Measurements from ENCODE around the gene TMEM114. TPM values are rescaled to one million over a fixed set of nuclear protein-coding genes. Genes with fewer than 3 reads are reported as not detected.

The TMEM114 gene
- polyA plus RNA-seq, 12 donors = not detected

- no peak for DNase-seq
Measured at GRCh38 chr16:8550728-8551387, 39.5 kb downstream of the TMEM114 start.

- no peak for DNase-seq
Measured at GRCh38 chr16:8549843-8550412, 40.4 kb downstream of the TMEM114 start.

DNA sequence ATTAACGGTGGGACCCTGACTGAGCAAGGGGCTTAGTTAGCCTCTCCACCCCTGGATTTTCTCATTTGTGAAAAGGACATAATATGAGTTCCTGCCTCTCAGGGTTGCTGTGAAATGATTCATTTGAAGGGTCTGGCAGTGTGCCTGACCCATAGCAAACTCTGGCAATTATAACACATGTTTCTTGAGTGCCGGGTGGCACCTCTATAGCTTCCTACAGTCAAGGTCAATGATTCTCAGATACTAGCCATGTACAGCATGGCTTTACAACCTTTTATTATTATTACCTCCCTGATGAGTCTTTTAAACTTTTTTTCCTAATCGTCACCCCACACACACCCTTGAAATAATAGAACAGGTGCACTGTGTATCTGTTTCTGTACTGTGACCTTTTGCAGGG lies 42.1 kb downstream of the TMEM114 start:
- no peak for DNase-seq

DNA sequence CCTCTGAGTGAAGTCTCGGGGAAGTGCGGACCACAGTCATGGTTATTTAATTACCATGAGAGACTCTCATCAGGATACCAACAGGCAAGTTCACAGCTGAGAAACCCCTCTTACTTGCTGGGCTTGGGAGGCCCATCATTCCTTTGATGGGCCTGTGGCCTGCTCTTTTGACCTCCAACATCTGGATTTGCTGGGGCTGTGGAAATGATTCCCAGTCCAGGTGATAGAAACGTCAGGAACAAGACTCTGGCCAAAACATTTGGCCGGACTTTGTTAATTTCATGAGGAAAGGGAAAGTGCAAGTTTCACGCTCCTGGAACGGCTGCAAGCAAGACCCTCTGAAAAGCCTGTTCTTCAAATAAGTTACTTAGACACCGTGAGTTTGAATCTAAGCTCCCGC lies 42.5 kb downstream of the TMEM114 start:
- peak; percentile 17 for DNase-seq

DNA sequence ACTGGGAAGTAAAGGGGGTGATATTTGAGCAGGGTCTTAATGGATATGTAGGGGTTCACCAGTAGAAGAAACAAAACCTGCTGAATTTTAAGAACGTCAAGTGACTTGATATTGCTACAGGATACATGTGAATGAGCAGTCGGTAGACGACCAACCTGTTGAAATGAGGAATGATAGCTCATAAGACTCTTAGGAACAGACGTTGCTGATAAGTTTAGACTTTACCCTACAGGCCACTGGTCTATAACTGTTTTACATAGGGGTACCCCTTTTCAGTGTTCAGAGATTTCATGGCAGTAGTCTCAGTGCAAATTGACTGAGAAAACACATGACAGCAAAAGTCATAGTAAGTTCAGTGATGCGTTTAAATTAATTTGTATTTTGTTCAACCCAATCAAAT lies 45.9 kb downstream of the TMEM114 start:
- DNase-seq = no peak

DNA sequence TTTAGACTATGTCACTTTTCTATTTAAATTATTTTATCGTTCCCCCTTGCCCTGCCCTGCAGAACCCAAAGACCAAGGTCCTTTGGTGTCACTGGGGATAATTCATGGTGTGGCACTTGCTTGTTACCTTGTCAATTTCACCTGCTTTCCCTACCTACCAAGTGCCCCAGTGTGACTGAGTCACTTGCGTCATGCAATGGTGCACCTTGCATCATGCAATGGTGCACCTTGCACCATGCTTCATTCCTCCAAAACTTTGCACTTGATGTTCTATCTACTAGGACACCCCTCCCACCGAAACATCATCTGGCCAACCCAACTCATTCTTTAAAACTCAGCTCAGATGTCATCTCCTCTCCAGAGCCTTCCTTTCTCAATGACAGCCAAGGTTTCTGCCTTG lies 47.1 kb downstream of the TMEM114 start:
- no peak for DNase-seq

- DNase-seq = no peak
Measured at GRCh38 chr16:8542393-8542792, 47.9 kb downstream of the TMEM114 start.

DNA sequence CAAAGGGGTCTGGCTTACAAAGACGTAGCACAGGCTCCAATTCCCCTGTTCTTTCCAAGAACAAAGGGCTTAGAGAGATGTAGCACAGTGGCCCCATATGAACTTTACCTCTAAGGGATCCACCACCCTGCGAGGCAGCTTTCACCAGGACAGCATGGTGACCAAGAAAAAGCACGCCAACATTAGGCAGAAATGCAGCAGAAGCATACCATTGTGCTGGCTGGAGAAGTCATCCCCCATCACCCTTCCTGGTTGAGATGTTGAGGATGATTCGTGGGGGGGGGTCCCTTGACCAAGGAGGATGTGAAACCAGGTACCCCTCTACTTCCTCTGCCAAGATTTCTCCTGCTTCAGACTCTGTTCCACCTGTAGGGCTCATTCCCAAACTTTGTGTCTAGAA lies 48.4 kb downstream of the TMEM114 start:
- no peak for DNase-seq

GRCh38 chr16:8537691-8538342 lies 52.5 kb downstream of the TMEM114 start:
- DNase-seq = no peak

DNA sequence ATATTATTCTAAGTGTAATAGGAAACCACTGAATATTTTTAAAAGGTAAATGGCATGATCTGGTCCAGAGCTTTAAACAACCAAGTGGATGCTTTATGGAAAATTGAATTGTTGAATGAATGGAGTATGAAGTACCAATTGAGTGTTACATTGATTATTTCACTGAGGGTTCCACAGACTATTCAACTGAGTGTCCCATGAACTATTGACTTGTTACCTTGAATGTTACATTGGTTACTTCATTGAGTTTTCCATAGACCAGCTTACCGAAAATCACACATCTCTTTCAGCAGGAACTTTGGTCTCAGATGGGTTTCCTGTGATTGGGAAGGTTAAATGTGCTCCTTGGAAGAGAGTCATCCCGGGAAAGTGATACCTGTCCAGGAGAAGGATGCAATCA lies 56.8 kb downstream of the TMEM114 start:
- DNase-seq = no peak

DNA sequence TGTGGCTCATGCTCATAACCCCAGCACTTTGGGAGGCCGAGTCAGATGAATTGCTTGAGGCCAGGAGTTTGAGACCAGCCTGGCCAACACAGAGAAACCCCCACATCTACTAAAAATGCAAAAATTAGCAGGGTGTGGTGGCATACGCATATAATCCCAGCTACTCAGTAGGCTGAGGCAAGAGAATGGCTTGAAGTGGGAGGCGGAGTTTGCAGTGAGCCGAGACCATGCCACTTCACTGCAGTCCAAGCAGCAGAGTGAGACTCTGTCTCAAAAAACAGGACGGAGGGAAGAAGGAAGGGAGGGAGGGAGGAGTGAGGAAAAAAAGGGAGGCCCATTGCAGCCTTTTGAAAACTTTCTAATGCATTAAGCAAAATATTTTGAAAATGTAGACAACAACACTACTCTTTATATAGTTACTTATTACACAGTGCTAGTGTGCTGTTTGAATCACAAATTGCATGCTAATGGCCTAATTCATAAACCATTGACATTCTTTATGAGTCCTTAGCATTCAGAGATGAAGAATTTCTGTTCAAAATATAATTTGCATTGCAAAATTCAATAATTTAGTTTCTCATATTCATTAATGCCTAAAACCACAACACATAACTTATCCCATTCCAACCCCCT lies 59.4 kb downstream of the TMEM114 start:
- DNase-seq = no peak

DNA sequence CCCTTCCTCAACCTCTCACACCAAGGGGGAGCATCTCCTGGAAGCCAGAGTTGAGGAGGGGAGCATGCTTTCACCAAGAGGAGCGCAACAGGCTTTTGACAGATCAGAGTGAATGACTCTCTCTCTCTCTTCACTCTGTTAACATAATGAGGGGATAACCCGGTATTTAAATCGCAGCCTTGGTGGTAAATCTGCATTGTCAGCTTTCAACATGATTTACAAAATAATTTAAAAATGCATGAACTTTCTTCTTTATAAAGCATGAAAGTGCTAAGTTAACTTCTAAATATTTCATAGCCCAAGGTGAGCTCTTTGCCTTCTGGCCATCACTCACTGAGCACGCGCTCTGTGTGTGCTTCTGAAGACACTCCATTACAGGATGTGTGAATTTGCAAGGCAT lies 61.8 kb downstream of the TMEM114 start:
- no peak for DNase-seq

GRCh38 chr16:8523932-8524331 lies 66.4 kb downstream of the TMEM114 start:
- no peak for DNase-seq

GRCh38 chr16:8522757-8523156 lies 67.6 kb downstream of the TMEM114 start:
- no peak for DNase-seq

GRCh38 chr16:8519643-8520042 lies 70.7 kb downstream of the TMEM114 start:
- DNase-seq = no peak

Other genes with a start within 250 kb of the TMEM114 start
- gene METTL22, start 31.2 kb upstream of the TMEM114 start, polyA plus RNA-seq (ENCODE audit: insufficient read length in 12 of 12) = 10 to 100 TPM in 11 of 12 donors, not detected in 1; 12.1 to 30.3 (median 19.3) TPM
- gene ABAT, start 84.1 kb upstream of the TMEM114 start, polyA plus RNA-seq (ENCODE audit: insufficient read length in 12 of 12) = 10 to 100 TPM in 11 of 12 donors, not detected in 1; 13.2 to 32.8 (median 19.9) TPM
- gene TMEM186, start 207.1 kb upstream of the TMEM114 start, polyA plus RNA-seq (ENCODE audit: insufficient read length in 12 of 12) = 10 to 100 TPM in 7 of 12 donors, 1 to 10 TPM in 4, not detected in 1; 8.3 to 13.8 (median 10.2) TPM
- 10 to 100 TPM in 11 of 12 donors, not detected in 1; 14.4 to 36.8 (median 20.4) TPM for gene PMM2, start 207.3 kb upstream of the TMEM114 start, polyA plus RNA-seq (ENCODE audit: insufficient read length in 12 of 12)

All from muscle of arm (tissue), 12 donors.